GM18907 (cell line): Measurements from ENCODE around the gene PPP1R12B.
"Not testable (repeated sequence)": the region's sequence is repeated elsewhere in the genome, so short reads cannot be mapped to it uniquely, and the experiment has no call there.

ENCODE experiments used
- ATAC-seq: cut with Tn5 transposase; IDR thresholded peaks from one replicate; pipeline ENCODE4 v1.9.1; 2021; ENCODE audit warnings: mild to moderate bottlenecking, moderate library complexity; ENCODE audit not compliant: unreplicated experiment

Gene PPP1R12B

GRCh38 chr1:202401771-202402170, 53.3 kb downstream of the PPP1R12B start:
- ATAC-seq = not testable (repeated sequence)

- not testable (repeated sequence) for ATAC-seq
Observed at GRCh38 chr1:202403381-202403780, 54.9 kb downstream of the PPP1R12B start.

GRCh38 chr1:202405928-202406327, 57.4 kb downstream of the PPP1R12B start:
- ATAC-seq = no peak

GRCh38 chr1:202406896-202407295, 58.4 kb downstream of the PPP1R12B start:
- not testable (repeated sequence) for ATAC-seq

GRCh38 chr1:202407378-202407777, 58.9 kb downstream of the PPP1R12B start:
- ATAC-seq = not testable (repeated sequence)

- not testable (repeated sequence) for ATAC-seq
Observed at GRCh38 chr1:202410251-202410650, 61.8 kb downstream of the PPP1R12B start.

- ATAC-seq = not testable (repeated sequence)
Observed at GRCh38 chr1:202410854-202411357, 62.4 kb downstream of the PPP1R12B start.

GRCh38 chr1:202411422-202411821, 62.9 kb downstream of the PPP1R12B start:
- ATAC-seq = no peak

- ATAC-seq = not testable (repeated sequence)
Observed at GRCh38 chr1:202412421-202412820, 63.9 kb downstream of the PPP1R12B start.

- ATAC-seq = no peak
Observed at GRCh38 chr1:202416641-202417040, 68.1 kb downstream of the PPP1R12B start.

- ATAC-seq = not testable (repeated sequence)
Observed at GRCh38 chr1:202417141-202417540, 68.6 kb downstream of the PPP1R12B start.

- not testable (repeated sequence) for ATAC-seq
Observed at GRCh38 chr1:202417762-202418201, 69.3 kb downstream of the PPP1R12B start.

- ATAC-seq = not testable (repeated sequence)
Observed at GRCh38 chr1:202419731-202420130, 71.2 kb downstream of the PPP1R12B start.

- ATAC-seq = not testable (repeated sequence)
Observed at GRCh38 chr1:202420422-202421094, 72.1 kb downstream of the PPP1R12B start.

- ATAC-seq = not testable (repeated sequence)
Observed at GRCh38 chr1:202422709-202423108, 74.2 kb downstream of the PPP1R12B start.

- ATAC-seq = not testable (repeated sequence)
Observed at GRCh38 chr1:202424260-202424659, 75.8 kb downstream of the PPP1R12B start.

GRCh38 chr1:202430111-202430510, 81.6 kb downstream of the PPP1R12B start:
- ATAC-seq = not testable (repeated sequence)

- not testable (repeated sequence) for ATAC-seq
Observed at GRCh38 chr1:202432338-202432737, 83.8 kb downstream of the PPP1R12B start.

- ATAC-seq = no peak
Observed at GRCh38 chr1:202433155-202434043, 84.9 kb downstream of the PPP1R12B start.

GRCh38 chr1:202434059-202434458, 85.6 kb downstream of the PPP1R12B start:
- ATAC-seq = no peak

GRCh38 chr1:202438393-202439174, 90.1 kb downstream of the PPP1R12B start:
- ATAC-seq = no peak
